Smooth muscle cell (in vitro differentiated cells): Measurements from ENCODE around the gene ZNF599. TPM values are rescaled to one million over a fixed set of nuclear protein-coding genes. Genes with fewer than 3 reads are reported as not detected.

Experiments used
- DNase-seq: peaks from one replicate; lab custom pipeline; 2025; ENCODE audit not compliant: unreplicated experiment; lab: John Stamatoyannopoulos, UW
- H2AFZ ChIP-seq: fragments of 200-600 bp; sonication (generic); 2 replicates; pipeline ENCODE4 v1.6.0; 2016; ENCODE audit warnings: antibody characterized with exemption, low read depth, mild to moderate bottlenecking
- H3F3A ChIP-seq: fragments of 200-600 bp; sonication (generic); 2 replicates; pipeline ENCODE4 v1.6.0; 2017; ENCODE audit warnings: antibody characterized with exemption, low read depth
- H3K27ac ChIP-seq: fragments of 200-600 bp; sonication (generic); 2 replicates; pipeline ENCODE4 v1.5.1; 2016; ENCODE audit warnings: low read depth, mild to moderate bottlenecking
- H3K27me3 ChIP-seq: fragments of 200-600 bp; sonication (generic); 2 replicates; pipeline ENCODE4 v1.6.1; 2016; ENCODE audit warnings: low read depth, mild to moderate bottlenecking
- H3K36me3 ChIP-seq: fragments of 200-600 bp; sonication (generic); 2 replicates; pipeline ENCODE4 v1.5.1; 2016; ENCODE audit warnings: low read depth
- H3K4me1 ChIP-seq: fragments of 200-600 bp; sonication (generic); 2 replicates; pipeline ENCODE4 v1.5.1; 2016; ENCODE audit warnings: low read depth
- H3K4me2 ChIP-seq: fragments of 200-600 bp; sonication (generic); 2 replicates; pipeline ENCODE4 v1.6.0; 2016; ENCODE audit warnings: mild to moderate bottlenecking
- H3K4me3 ChIP-seq: fragments of 200-600 bp; sonication (generic); 2 replicates; pipeline ENCODE4 v1.5.1; 2016; ENCODE audit warnings: mild to moderate bottlenecking
- H3K79me2 ChIP-seq: fragments of 200-600 bp; sonication (generic); 2 replicates; pipeline ENCODE4 v1.6.0; 2016; ENCODE audit warnings: low read depth, mild to moderate bottlenecking
- H3K9ac ChIP-seq: fragments of 200-600 bp; sonication (generic); 2 replicates; pipeline ENCODE4 v1.6.0; 2016; ENCODE audit warnings: low read depth
- H3K9me3 ChIP-seq: fragments of 200-600 bp; sonication (generic); replicated peaks from 2 replicates; pipeline ENCODE4 v1.5.1; 2016; ENCODE audit warnings: low read depth
- H4K20me1 ChIP-seq: fragments of 200-600 bp; sonication (generic); 2 replicates; pipeline ENCODE4 v1.6.0; 2016; ENCODE audit warnings: low read depth
- WGBS: methylation state at CpG from one replicate; pipeline ENCODE4 v1.1.7; 2016; ENCODE audit warnings: low lambda C conversion rate; 5-methylcytosine and 5-hydroxymethylcytosine counted together
- polyA plus RNA-seq: library from polyadenylated mRNA; unstranded; fragments of >200 nt; fragmentation: Nextera tagmentation; extraction: Ambion mirVana; gene quantifications from 2 replicates; pipeline ENCODE4 v1.2.1, GENCODE V29; 2016
- total RNA-seq: library from RNA; depleted of rRNA; stranded (reverse); fragments of >200 nt; gene quantifications from 2 replicates; pipeline ENCODE4 v1.2.3, GENCODE V29; 2014
- TF ChIP-seq, protein P1 (sequence below): fragments of 200-600 bp; sonication (generic); IDR thresholded peaks from 2 replicates; pipeline ENCODE4 v1.5.1; 2017; ENCODE audit warnings: borderline replicate concordance, mild to moderate bottlenecking, antibody characterized with exemption; ENCODE audit not compliant: insufficient read depth, poor library complexity, severe bottlenecking

Gene ZNF599
- total and polyA plus RNA-seq, 2 experiments from 2014 or later = 7.7 to 8.3 TPM

DNA sequence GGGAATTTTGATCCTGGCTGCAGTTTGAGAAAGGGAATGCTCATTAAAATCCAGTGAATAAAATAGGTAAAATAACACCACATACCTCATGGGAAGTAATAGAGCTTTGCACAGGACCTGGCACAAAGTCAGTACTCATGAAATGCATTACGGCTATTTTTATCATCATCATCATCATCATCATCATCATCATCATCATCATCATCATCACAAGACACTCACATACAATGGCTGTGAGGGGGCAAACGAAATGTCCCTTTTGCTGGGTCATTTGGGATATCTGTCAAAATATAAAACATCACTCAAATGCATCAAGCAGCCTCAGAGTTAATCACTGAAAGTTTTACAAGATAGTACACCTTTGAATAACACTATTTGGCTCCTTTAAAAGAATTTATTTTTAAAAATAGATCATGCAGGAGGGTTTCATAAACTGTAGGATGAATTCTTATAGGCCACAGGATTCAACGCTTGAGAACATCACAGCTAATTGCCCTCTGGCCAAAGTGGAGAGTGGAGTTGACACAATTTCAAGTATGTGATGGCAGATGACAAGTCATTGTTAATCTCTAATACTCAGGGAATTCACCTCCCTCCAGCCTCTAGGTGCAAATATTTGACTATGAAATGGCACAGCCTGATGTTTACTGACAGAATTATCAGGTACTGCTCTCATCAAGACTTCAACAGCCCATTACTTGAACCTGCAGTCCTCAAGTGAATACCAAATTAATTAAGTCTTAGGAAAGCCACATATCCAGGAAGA, 14.2 kb upstream of the ZNF599 start:
- H2AFZ ChIP-seq = no peak overlapping the region
- TF ChIP-seq, protein P1, sequence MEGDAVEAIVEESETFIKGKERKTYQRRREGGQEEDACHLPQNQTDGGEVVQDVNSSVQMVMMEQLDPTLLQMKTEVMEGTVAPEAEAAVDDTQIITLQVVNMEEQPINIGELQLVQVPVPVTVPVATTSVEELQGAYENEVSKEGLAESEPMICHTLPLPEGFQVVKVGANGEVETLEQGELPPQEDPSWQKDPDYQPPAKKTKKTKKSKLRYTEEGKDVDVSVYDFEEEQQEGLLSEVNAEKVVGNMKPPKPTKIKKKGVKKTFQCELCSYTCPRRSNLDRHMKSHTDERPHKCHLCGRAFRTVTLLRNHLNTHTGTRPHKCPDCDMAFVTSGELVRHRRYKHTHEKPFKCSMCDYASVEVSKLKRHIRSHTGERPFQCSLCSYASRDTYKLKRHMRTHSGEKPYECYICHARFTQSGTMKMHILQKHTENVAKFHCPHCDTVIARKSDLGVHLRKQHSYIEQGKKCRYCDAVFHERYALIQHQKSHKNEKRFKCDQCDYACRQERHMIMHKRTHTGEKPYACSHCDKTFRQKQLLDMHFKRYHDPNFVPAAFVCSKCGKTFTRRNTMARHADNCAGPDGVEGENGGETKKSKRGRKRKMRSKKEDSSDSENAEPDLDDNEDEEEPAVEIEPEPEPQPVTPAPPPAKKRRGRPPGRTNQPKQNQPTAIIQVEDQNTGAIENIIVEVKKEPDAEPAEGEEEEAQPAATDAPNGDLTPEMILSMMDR = no peak
- no peak overlapping the region for H3K27ac ChIP-seq
- H4K20me1 ChIP-seq = no peaks in the 10 kb centered on the region
- H3K4me2 ChIP-seq = no peak overlapping the region
- H3K27me3 ChIP-seq = no peaks in the 10 kb centered on the region
- no peaks in the 10 kb centered on the region for H3F3A ChIP-seq
- H3K9me3 ChIP-seq = no peaks in the 10 kb centered on the region
- H3K79me2 ChIP-seq = no peaks in the 10 kb centered on the region
- no peaks in the 10 kb centered on the region for H3K36me3 ChIP-seq
- no peaks in the 10 kb centered on the region for H3K4me1 ChIP-seq
- no peak overlapping the region for H3K9ac ChIP-seq
- 67% methylated on average over 3 of the region's 3 CpGs for WGBS
- DNase-seq = no peak
- H3K4me3 ChIP-seq = no peak overlapping the region

DNA sequence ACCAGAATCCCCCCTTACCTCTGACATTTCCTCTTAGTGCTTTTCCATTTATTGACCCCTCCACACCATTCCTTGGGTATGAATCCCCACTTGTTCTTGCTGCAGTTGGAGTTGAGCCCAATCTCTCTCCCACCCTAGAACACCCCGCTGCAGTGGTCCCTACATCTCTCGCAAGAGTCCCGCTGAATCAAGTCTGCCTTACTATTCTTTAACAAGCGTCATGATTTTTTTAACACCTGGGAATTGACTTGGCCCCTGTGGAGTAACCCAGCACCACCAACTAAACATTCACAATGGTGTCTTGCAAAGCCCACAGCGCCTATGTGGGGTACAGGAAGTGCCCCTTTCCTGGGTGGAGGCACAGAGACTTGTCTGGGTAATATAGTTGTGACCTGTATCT, 13.2 kb upstream of the ZNF599 start:
- Histone ChIP-seq H3K4me2 (no peak overlapping the region), H3K27ac (no peak overlapping the region), H3K27me3 (no peaks in the 10 kb centered on the region), H3K4me1 (no peaks in the 10 kb centered on the region), H3K9me3 (no peaks in the 10 kb centered on the region), H3K79me2 (no peaks in the 10 kb centered on the region), H3K36me3 (no peaks in the 10 kb centered on the region), H2AFZ (no peak overlapping the region), H3F3A (no peaks in the 10 kb centered on the region), H3K4me3 (no peak overlapping the region), H4K20me1 (no peaks in the 10 kb centered on the region), H3K9ac (no peak overlapping the region)
- DNase-seq = no peak
- TF ChIP-seq, protein P1 = no peak
- 78% methylated on average over 5 of the region's 5 CpGs for WGBS

DNA sequence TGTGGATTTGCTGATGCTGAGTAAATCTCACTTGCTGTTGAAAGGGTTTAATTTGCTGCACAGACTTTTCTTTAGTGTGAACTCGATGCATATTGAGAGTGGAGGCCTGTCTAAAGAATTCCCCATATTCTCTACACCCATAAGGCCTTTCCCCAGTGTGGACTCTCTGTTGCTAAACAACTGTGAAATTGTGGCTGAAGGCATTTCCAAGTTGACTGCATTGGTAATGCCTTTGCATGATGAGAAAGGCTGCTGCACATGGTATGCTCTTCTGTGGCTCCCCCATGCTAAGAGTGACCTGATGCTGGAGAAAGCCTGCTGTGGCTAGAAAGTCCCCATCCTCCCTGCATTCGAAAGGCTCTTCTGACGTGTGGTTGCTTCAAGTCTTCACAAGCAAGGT, 6.6 kb upstream of the ZNF599 start:
- no peak overlapping the region for H2AFZ ChIP-seq
- H3K36me3 ChIP-seq = no peaks in the 10 kb centered on the region
- H3K4me1 ChIP-seq = no peaks in the 10 kb centered on the region
- TF ChIP-seq, protein P1 = no peak
- no peaks in the 10 kb centered on the region for H3F3A ChIP-seq
- no peaks in the 10 kb centered on the region for H3K9me3 ChIP-seq
- H3K79me2 ChIP-seq = no peaks in the 10 kb centered on the region
- no peak overlapping the region for H3K4me3 ChIP-seq
- no peak overlapping the region for H3K9ac ChIP-seq
- no peak overlapping the region for H3K4me2 ChIP-seq
- DNase-seq = no peak
- H3K27ac ChIP-seq = no peak overlapping the region
- H4K20me1 ChIP-seq = no peaks in the 10 kb centered on the region
- H3K27me3 ChIP-seq = no peaks in the 10 kb centered on the region
- 69% methylated on average over 3 of the region's 3 CpGs for WGBS

DNA sequence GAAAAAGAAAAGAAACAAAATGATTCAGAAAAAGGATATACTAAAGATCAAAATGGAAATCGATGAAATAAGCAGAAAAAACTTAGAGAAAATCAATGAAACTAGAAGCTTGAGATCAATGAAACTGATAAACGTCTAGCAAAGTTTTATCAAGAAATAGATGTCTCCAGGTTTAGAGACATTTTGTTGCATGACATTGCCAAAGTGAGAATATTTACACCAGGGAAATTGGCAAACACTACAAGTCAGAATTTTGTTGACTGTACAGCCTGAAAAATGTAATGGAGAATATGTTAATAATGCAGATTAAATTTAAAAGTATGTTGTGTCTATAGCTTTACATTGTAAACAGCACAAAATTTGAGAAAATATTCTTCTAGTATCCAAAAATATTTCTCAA, 5.3 kb upstream of the ZNF599 start:
- Histone ChIP-seq H3K79me2 (no peaks in the 10 kb centered on the region), H3K9ac (no peak overlapping the region), H3K9me3 (no peaks in the 10 kb centered on the region), H3F3A (no peaks in the 10 kb centered on the region), H3K27me3 (no peaks in the 10 kb centered on the region), H4K20me1 (no peaks in the 10 kb centered on the region), H2AFZ (no peak overlapping the region), H3K4me3 (no peak overlapping the region), H3K4me2 (no peak overlapping the region), H3K36me3 (no peaks in the 10 kb centered on the region), H3K27ac (no peak overlapping the region), H3K4me1 (no peaks in the 10 kb centered on the region)
- TF ChIP-seq, protein P1 = no peak
- DNase-seq = no peak
- WGBS = 75% methylated on average over 2 of the region's 2 CpGs
